HepG2 (cell line): ENCODE data around the gene TMEM222. TPM values are rescaled to one million over a fixed set of nuclear protein-coding genes. Genes with fewer than 3 reads are reported as not detected.
A peak's percentile ranks its signal among the peaks of the same experiment; 100 is the strongest.

Experiments
- EZH2 ChIP-seq: conservative IDR thresholded peaks from 2 replicates; pipeline ENCODE4 v1.6.1; 2012; ENCODE audit warnings: mild to moderate bottlenecking, low read depth, low read length, moderate library complexity
- GLMP ChIP-seq: sonication (generic); formaldehyde crosslinking; IDR thresholded peaks from 2 replicates; pipeline ENCODE4 v1.9.0; 2021; ENCODE audit warnings: missing genetic modification reagents, mild to moderate bottlenecking, borderline replicate concordance
- HDAC6 ChIP-seq: fragments of 200-600 bp; sonication (generic); IDR thresholded peaks from 2 replicates; pipeline ENCODE4 v1.7.0; 2017; ENCODE audit warnings: mild to moderate bottlenecking, antibody characterized with exemption, low read length, low read depth
- HMG20A ChIP-seq: IDR thresholded peaks from 2 replicates; pipeline ENCODE4 v1.6.1; 2016; ENCODE audit warnings: borderline replicate concordance
- MLLT10 ChIP-seq: sonication (generic); formaldehyde crosslinking; IDR thresholded peaks from 2 replicates; pipeline ENCODE4 v1.4.0; 2020; ENCODE audit warnings: missing genetic modification reagents
- MXD4 ChIP-seq: IDR thresholded peaks from 2 replicates; pipeline ENCODE4 v1.6.1; 2016; ENCODE audit warnings: mild to moderate bottlenecking, missing biosample characterization, missing genetic modification reagents
- NFE2L2 ChIP-seq: fragments of 150-350 bp; IDR thresholded peaks from 2 replicates; pipeline ENCODE4 v1.6.1; 2014; ENCODE audit warnings: low read length
- RELA ChIP-seq: sonication (generic); formaldehyde crosslinking; IDR thresholded peaks from 2 replicates; pipeline ENCODE4 v1.4.0; 2020; ENCODE audit warnings: missing genetic modification reagents
- SOX6 ChIP-seq, 2 experiments: fragments of 450-650 bp in 1 of 2; sonication (generic) in 1 of 2; formaldehyde crosslinking in 1 of 2; IDR thresholded peaks; 2 replicates each; pipeline versions ENCODE4 v1.4.0 to v1.6.1; 2017 to 2020; ENCODE audit warnings: antibody characterized with exemption in 1 of 2, mild to moderate bottlenecking in 1 of 2, missing genetic modification reagents in 1 of 2
- SRSF9 ChIP-seq: fragments of 200-400 bp; formaldehyde crosslinking; IDR thresholded peaks from 2 replicates; pipeline ENCODE4 v1.6.1; 2018; ENCODE audit warnings: borderline replicate concordance, mild to moderate bottlenecking, low read depth, low read length; ENCODE audit not compliant: insufficient read depth, poor library complexity, severe bottlenecking
- YY1 ChIP-seq: IDR thresholded peaks from 2 replicates; pipeline ENCODE4 v1.6.1; 2011; ENCODE audit warnings: low read length, low read depth, moderate library complexity, mild to moderate bottlenecking; ENCODE audit not compliant: insufficient read depth, insufficient replicate concordance
- ZBED4 ChIP-seq: sonication (generic); formaldehyde crosslinking; IDR thresholded peaks from 2 replicates; pipeline ENCODE4 v1.4.0; 2020; ENCODE audit warnings: missing genetic modification reagents, borderline replicate concordance
- ZBTB20 ChIP-seq: sonication (generic); formaldehyde crosslinking; IDR thresholded peaks from 2 replicates; pipeline ENCODE4 v1.8.1; 2023; ENCODE audit warnings: missing genetic modification reagents, low read depth, mild to moderate bottlenecking, borderline replicate concordance
- ZFY ChIP-seq: sonication (generic); formaldehyde crosslinking; IDR thresholded peaks from 2 replicates; pipeline ENCODE4 v1.4.0; 2020; ENCODE audit warnings: missing genetic modification reagents
- ZMYM3 ChIP-seq: sonication (generic); formaldehyde crosslinking; IDR thresholded peaks from 2 replicates; pipeline ENCODE4 v1.5.1; 2020; ENCODE audit warnings: mild to moderate bottlenecking, missing genetic modification reagents
- ZNF577 ChIP-seq: sonication (generic); formaldehyde crosslinking; IDR thresholded peaks from 2 replicates; pipeline ENCODE4 v1.4.0; 2020; ENCODE audit warnings: mild to moderate bottlenecking, low read depth, missing genetic modification reagents, borderline replicate concordance
- ZNF580 ChIP-seq: IDR thresholded peaks from 2 replicates; pipeline ENCODE4 v1.6.1; 2016; ENCODE audit warnings: low read depth, borderline replicate concordance
- ZNF75D ChIP-seq: sonication (generic); formaldehyde crosslinking; IDR thresholded peaks from 2 replicates; pipeline ENCODE4 v1.8.1; 2023; ENCODE audit warnings: missing genetic modification reagents, mild to moderate bottlenecking, borderline replicate concordance
- ZNF772 ChIP-seq: sonication (generic); formaldehyde crosslinking; IDR thresholded peaks from 2 replicates; pipeline ENCODE4 v1.5.0; 2020; ENCODE audit warnings: mild to moderate bottlenecking, missing genetic modification reagents
- polyA plus RNA-seq, 8 experiments: library from polyadenylated mRNA; depleted of rRNA in 3 of 8; stranded (reverse) in 7 of 8; unstranded in 1 of 8; fragments of >200 nt; fragmentation: Illumina TruSeq in 4 of 8; extraction: Trizol in 4 of 8; gene quantifications; 2 replicates each; pipeline versions ENCODE4 v1.2.1 to v1.2.3, GENCODE V29; 2011 to 2016; ENCODE audit warnings: low read depth in 4 of 8, missing spikeins in 1 of 8, mixed read lengths in 1 of 8; ENCODE audit not compliant: insufficient read depth in 1 of 8
- total RNA-seq, 5 experiments: library from RNA; depleted of rRNA; stranded (reverse); fragments of >200 nt; fragmentation: Illumina TruSeq; extraction: Trizol; gene quantifications; 2 replicates each; pipeline ENCODE4 v1.2.3, GENCODE V29; 2016; ENCODE audit warnings: low read depth in 1 of 5
- TF ChIP-seq, protein P1 (sequence below): IDR thresholded peaks from 2 replicates; pipeline ENCODE4 v1.4.0; 2020; ENCODE audit warnings: mild to moderate bottlenecking, missing genetic modification reagents

The TMEM222 gene
- total and polyA plus RNA-seq, 2 of the 13 experiments (the other 11 are each of a cell fraction or from before 2014, with no cell fraction given), result 22.7 to 29.6 TPM

GRCh38 chr1:27357281-27358037, 35.5 kb downstream of the TMEM222 start (continued):
- TF ChIP-seq YY1 (peak; percentile 18), RELA (CRISPR knock-in tag) (no peak), ZFY (CRISPR knock-in tag) (peak; percentile 41; the same call in 1 of the 2 replicates), ZNF772 (CRISPR knock-in tag) (0 out of 2 replicates have a peak, but pooled peaks have one; percentile 29), MLLT10 (CRISPR knock-in tag) (no peak), ZNF577 (no peak), EZH2 (no peak), SOX6 (IDR thresholded peaks at IDR 0.05) (no peak), SOX6 (CRISPR knock-in tag; IDR thresholded peaks at IDR 0.05) (0 out of 2 replicates have a peak, but pooled peaks have one; percentile 9), ZMYM3 (0 out of 2 replicates have a peak, but pooled peaks have one; percentile 9), GLMP (CRISPR knock-in tag) (no peak), ZNF580 (CRISPR knock-in tag) (no peak), SRSF9 (no peak), MXD4 (no peak; the same call in 1 of the 2 replicates), ZNF75D (no peak), HMG20A (CRISPR knock-in tag) (no peak), NFE2L2 (no peak), ZBTB20 (no peak), HDAC6 (no peak), ZBED4 (CRISPR knock-in tag) (no peak)
- TF ChIP-seq, protein P1, sequence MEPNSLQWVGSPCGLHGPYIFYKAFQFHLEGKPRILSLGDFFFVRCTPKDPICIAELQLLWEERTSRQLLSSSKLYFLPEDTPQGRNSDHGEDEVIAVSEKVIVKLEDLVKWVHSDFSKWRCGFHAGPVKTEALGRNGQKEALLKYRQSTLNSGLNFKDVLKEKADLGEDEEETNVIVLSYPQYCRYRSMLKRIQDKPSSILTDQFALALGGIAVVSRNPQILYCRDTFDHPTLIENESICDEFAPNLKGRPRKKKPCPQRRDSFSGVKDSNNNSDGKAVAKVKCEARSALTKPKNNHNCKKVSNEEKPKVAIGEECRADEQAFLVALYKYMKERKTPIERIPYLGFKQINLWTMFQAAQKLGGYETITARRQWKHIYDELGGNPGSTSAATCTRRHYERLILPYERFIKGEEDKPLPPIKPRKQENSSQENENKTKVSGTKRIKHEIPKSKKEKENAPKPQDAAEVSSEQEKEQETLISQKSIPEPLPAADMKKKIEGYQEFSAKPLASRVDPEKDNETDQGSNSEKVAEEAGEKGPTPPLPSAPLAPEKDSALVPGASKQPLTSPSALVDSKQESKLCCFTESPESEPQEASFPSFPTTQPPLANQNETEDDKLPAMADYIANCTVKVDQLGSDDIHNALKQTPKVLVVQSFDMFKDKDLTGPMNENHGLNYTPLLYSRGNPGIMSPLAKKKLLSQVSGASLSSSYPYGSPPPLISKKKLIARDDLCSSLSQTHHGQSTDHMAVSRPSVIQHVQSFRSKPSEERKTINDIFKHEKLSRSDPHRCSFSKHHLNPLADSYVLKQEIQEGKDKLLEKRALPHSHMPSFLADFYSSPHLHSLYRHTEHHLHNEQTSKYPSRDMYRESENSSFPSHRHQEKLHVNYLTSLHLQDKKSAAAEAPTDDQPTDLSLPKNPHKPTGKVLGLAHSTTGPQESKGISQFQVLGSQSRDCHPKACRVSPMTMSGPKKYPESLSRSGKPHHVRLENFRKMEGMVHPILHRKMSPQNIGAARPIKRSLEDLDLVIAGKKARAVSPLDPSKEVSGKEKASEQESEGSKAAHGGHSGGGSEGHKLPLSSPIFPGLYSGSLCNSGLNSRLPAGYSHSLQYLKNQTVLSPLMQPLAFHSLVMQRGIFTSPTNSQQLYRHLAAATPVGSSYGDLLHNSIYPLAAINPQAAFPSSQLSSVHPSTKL (CRISPR knock-in tag), result no peak
